GM19025 (cell line): Measurements from ENCODE around the gene CDH4.

Source experiments
- ATAC-seq: cut with Tn5 transposase; IDR thresholded peaks from one replicate; pipeline ENCODE4 v1.9.1; 2021; ENCODE audit warnings: mild to moderate bottlenecking, low read depth, moderate library complexity; ENCODE audit not compliant: unreplicated experiment

CDH4 gene

DNA sequence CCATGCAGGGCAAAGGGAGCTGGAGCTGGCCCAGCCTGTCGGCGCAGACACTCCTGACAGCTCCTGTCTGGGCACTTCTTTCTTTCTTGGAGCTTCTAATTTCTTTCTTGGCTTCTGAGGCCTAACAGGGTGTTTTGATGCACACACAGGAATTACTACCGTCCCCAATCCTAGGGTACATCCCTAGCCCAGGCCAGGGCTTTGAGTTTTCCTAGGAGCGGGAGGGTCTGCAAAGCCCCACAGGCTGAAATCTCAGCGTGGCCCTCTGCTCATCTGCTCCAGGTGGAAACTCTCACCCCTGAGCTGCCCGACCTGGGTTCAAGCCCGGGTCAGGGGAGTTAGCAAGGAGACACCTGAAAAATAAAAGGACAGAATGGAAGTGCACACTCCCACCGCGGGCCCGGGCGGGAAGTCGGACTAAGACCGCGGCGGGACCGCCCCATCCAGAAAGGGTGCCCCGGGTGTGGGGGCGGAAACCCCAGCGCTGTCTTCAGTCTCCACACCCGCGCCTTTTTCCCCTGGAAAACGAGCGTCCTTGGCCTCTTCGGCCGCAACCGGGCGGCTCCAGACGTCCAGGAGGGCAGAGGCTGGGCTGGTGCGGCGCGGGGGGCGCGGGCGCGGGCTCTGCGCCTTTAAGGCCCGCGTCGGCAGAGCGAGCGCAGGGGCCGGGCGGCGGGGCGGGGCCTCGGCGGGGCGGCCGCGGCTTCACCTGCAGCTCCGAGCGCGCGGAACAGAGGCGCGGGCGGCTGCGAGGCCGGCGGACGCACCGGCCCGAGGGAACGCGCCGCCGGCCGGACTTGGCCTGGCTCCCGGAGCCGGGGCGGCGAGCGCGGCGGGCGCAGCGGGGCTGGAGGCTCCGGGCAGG lies at the start of gene CDH4:
TSS of gene CDH4 (plus strand) at position 733 of the 865 bp plus-strand sequence.
- no peak for ATAC-seq

DNA sequence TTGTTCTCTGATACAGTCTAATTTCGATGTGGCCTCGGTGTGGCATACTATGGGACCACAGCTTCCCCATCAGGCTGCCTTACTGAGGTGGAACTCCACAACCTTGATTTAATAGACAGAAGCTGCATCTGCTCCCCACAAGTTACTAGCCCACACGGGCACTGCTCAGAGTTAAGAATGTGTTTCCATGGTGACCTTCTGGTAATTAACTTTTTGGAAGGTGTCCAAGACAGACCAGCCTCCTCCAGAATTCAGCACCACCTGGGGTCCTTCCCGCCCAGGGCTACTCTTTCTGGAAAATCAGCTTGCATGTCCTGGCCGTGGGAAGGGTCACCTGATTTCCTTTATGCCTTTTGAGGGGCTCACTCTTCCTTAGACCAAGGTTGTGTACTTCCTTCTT lies 48.7 kb upstream of the CDH4 start:
- no peak for ATAC-seq

DNA sequence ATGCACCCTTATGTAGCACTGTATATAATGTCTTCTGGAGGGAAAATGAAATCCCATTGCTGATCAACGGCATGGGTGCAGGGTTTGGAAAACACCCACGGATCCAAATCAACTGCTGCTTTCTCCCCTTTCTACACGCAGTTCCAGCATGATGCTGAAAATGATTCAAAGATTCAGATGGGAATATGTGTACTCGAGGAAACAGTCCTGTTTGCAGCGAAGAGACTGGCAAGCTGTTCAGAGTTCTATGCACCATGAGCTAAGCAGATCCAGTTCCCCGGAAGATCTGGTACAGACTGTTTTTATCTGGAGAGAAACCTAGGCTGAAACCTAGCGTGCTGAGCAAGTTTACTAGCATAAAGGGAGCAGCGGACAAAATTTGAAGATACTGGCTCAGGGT lies 47.9 kb upstream of the CDH4 start:
- ATAC-seq: no peak

DNA sequence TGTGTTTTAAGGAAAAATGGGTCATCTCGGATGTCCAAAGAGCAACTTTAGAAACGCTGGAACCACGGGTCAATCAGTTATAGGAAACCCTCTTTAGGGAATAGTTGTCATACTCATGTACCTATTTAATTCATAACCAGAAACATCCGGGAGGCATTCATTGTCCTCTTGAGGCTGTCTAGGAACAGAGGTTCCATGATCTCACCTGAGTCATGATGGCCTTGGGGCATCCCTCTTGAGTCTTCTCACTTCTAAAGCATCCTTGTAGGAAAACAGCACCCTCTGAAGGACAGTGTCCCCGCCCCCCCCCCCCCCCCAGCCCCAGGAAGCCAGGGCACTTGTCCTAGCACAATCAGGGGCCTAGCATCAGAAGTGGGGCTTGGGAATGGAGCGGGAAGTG lies 46.3 kb upstream of the CDH4 start:
- no peak for ATAC-seq

DNA sequence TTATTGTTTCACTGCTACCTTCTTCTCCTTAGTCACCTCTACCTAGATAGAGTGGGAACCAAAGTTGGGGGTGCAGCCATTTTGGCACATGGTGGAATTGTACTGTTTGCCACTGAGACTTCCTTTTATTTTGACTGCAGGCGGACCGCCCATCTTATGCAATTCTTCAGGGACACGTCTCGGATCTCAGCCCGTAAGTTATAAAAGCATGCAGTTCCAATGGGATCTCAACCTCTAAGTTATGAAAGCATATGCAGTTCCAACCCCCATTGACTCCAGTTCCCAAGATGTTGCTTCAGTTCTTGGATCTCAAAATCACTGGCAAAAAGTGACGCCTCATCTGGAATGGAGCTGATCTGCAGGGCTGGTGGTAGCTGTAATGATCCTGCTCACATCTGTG lies 41.2 kb upstream of the CDH4 start:
- ATAC-seq: no peak

DNA sequence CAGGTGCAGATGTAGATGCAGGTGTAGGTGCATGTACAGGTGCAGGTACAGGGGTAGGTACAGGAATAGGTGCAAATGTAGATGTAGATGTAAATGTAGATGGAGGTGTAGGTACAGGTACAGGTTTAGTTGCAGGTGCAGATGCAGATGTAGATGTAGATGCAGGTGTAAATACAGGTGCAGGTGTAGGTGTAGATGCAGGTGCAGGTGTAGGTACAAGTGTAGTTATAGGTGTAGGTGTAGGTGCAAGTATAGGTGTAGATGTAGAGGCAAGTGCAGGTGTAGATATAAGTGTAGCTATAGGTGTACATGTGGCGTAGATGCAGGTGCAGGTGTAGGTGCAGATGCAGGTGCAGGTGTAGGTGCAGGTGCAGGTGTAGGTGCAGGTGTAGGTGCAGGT lies 34.2 kb upstream of the CDH4 start:
- no peak for ATAC-seq

DNA sequence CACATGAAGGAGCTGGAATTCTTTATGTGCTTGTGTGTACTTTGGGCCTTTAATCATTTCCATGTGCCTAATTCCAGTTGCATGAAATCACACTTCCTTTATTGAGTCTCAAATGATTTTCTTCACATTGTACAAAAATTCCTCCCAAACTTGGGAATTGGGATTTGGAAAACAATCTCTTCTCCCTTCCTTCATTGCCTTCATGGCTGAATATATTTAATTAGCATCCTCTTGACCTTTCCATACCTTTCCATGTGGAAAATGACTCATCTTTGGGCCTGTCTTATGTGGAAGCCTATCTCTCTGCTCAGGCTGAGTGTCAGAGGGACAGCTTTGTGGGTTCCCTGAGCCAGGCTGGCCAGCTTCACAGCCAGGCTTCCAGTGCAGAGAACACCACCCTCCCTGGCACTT lies 33.0 kb upstream of the CDH4 start:
- ATAC-seq: no peak

DNA sequence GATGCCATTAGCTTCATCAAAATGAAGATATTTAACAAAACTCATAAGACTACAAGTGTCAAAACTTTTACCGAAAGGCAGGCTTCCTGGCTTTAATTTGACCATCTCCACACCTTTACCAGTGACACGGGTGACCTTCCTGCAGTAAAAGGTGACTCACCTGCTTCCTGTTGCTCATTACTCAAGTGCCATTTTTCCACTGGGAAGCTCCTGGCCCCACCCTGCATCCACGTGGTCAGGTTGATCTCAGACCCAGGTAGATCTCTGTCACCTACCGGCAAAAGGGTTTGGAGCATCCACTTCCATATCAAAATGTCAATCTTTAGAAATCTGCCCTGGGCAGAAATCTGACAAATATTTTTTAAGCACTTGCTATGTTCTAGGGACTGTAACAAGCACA lies 31.9 kb upstream of the CDH4 start:
- ATAC-seq: no peak

DNA sequence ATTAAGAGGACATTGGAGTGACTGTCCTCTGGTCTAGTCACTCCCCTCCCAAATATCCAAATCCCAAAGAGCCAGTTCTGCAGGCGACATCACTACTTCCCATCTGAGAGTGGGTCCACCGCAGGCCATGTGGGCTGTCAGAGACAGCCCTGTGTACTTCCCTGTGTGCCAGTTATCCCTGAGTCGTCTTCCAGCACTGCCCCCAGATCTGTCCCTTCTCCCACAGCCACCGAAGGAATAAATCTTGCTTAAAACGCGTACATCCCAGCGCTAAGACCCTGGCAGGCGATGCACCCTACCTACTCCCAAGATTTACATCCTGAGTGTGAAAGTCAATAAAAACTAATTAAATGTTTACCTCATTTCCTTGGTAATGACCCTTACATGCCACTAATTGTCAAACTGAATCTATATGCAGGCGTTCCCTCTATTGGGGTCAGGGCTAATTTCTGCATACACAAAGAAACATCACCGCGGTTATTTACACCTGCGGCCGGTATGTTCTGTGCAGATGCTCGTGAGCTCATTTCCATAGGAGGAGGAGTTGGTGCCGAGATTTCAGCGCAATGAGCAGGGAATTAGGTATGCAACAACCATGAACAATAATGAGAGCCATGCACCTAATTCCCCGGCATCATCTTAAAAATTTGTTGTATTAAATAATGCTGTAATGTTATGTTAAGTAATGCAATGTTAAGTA lies 31.3 kb upstream of the CDH4 start:
- ATAC-seq: no peak

DNA sequence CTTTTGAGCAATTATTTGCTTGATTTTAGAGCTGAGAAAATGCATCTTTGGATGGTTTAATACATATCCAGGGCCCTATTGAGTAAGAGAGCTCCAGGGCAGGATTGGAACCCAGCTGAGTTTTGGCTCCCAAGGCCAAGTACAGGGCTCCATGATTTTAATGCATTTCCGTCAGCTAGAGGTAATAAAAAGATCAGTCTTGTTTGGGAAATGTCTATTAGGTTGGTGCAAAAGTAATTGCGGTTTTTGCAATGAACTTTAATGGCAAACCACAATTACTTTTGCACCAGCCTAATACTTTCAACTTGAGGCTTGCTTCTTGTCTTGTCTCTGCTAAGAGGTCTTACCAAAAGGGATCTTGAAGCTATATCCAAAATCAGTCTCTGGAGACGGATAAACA lies 29.4 kb upstream of the CDH4 start:
- no peak for ATAC-seq

DNA sequence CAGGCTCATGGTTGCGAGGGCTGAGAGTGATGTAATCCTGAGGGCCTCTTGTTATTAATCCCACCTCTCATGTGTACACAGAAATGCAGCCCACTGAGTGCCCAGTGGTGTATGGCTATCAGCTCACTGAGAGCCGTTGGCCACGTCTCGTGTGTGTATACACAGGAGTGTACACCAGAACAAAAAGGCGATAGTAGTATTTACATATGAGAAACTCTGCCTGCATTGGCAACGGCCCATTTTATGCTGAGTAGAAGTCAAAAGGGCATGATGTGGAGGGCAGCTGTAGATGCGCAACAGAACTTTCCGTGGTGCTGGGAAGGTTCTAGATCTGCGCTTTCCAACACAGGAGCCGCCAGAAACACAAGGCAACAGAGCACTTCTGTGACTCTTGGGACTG lies 28.9 kb upstream of the CDH4 start:
- ATAC-seq: no peak

DNA sequence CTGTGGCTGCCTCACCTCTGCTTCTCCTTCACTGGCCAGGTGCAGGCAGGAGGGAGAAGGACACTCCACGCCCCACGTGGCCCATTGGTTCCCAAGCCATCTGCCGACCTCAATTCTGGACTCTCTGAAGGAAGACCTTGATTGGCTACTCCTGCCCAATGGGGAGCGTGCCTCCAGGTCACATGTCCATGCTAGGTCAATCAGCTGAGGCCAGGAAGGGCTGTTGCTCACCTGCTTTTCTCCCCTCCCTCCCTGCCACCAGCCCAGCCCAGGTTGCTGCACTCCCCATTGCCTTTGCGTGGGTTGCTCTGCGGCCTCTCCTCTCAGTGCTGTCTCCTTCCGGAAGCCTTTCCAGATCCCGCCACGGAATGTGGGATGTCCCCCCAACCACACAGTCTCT lies 21.9 kb upstream of the CDH4 start:
- no peak for ATAC-seq

DNA sequence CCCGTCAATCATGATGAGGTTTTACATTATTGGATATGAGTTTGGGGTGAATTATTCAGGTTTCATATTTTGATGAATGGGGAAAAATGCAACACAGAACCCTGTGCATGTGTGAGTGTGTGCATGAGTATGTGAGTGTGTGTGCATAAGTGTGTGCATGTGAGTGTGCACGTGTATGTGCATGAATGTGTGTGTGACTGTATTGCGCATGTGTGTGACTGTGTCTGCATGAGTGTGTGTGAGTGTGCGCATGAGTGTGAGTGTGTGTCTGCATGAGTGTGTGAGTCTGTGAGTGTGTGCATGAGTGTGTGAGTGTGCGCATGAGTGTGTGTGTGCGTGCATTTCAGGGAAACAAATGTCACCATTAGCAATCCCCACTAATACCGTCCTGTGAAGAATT lies 18.5 kb upstream of the CDH4 start:
- ATAC-seq: no peak

DNA sequence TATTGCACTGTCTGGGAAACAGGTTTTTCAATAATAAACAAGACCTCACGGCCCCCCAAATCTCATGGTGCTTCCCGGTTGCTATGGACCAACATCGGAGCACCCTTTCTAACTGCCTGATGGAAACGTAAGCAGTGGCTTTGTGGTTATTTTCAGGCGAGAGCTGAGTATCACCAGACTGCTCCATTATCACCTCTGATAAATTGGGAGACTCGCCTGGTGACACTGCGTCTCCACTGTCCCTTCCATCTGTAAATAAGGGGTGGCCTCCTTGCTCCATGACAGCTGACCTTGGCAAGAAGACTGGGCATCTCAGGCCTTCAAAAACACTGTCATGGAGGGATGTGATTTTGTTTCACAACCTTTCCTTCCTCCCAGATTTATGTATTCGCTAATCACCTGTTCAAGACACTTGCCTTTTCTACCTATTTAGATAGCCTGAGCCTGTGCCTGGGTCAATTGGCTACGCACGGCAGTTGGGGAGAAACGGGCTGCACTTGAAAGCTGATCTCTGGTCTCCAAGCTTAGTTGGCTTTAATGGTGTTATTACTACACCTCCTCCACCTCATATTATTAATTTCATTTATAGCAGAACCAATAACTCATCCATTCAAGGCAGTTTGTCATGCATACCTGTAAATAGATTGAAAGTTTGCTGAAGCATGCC lies 17.7 kb upstream of the CDH4 start:
- no peak for ATAC-seq

DNA sequence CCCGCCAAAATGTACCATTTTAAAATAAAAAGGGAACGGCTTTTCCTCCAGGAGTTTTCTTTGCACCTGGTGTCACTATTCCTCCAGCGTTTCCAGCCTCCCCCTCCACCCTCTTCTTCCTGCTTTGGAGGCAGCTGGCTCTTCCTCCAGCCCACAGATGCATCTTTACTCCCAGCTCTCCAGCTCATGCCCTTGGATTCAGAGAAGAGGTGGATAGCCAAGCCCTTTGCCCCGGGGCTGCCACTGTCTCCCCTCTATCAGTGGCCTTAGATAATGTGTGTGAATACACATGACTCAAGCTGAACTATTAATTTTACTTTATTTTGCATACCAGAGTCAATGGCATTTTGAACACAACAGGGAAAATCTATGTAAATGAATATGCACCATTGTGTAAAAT lies 15.3 kb upstream of the CDH4 start:
- ATAC-seq: no peak

DNA sequence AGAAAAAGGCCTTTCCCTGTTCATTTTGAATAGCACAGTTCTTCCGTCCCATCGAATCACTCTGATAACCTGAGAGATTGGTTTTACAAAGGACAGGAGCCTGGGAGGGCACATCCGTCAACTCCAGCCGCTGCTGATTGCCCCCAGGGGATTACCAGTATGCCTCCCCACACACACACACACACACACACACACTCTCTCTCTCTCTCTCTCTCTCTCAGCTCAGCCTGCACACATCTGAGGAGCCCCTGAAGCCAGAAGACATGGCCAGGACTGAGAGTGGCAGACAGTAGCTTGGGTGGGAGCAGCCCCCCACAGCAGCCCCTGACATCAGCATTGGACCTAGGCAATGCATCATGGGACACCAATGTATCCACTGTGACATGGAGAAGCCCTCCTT lies 13.2 kb upstream of the CDH4 start:
- ATAC-seq: no peak

DNA sequence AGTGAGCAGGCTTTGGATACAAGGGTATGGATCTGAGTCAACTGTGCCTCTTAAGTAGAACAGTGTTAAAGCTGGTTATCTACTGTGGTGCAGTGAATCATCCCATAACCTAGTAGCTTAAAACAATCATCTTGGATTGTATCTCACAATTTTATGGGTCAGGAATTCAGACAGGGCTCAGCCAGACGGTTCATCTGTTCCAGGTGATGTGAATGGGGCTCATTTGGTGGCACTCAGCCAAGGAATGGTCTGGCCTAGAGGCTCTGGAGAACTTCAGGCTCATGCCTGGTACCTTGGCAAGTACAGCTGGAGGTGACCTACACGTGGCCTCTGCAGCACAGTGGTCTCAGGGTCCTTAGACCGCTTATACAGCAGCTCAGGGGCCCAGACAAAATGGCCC lies 11.2 kb upstream of the CDH4 start:
- ATAC-seq: no peak

DNA sequence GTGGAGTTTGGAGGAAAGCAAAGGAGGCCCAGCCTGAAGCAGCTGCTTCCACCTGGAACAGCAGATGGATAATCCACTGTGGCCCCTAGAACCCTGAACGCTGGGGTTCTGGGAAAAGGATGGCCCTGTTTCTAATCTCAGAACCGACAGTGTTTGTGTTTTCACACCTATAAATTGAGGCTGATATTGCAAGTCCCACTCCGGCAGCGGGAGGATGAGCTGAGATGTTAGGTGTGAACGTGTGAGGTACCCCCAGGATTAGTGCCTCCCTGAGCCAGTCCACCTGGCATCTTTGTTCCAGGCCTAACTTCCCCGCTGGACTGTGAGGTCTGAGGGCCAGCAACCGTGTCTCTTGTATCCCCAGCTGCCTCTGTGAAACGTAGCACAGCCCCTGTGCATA lies 7.8 kb upstream of the CDH4 start:
- ATAC-seq: no peak

DNA sequence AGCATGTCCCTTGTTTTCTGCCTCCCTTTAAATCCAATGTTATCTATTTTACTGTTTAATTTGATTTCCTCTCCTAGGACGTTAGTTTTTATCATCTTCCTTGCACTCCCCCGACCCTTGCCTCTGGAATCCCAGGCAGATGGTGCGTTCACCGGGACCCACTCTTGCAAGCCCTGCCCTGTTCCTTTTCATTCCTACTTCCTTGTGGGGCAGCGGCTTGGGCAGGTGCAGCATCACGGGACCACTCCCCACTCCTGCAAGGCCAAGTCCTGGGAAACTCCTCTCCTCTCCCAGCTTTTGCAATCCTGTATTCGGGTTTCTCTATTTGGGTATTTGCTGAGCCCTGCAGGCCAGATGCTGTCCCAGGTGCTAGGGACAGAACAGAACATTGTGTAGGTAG lies 5.8 kb upstream of the CDH4 start:
- no peak for ATAC-seq

DNA sequence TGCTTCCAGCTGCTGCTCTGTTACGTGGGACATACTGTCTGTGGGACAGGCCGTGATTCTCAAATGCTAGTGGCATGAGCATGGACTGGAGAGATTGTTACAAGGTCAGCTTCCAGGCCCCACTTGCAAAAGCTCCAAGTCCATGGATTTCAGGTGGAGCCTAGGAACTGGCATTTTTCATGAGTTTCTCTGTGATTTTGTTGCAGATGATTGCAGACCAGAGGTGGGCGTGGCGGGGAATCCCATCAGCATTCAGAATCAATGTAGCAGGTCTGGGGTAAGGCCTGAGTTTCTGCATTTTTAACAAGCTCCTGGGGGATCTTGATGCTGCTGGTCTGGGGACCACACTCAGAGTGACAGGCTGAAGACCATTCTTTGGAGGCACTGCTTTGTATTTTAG lies 2.4 kb upstream of the CDH4 start:
- ATAC-seq: no peak

DNA sequence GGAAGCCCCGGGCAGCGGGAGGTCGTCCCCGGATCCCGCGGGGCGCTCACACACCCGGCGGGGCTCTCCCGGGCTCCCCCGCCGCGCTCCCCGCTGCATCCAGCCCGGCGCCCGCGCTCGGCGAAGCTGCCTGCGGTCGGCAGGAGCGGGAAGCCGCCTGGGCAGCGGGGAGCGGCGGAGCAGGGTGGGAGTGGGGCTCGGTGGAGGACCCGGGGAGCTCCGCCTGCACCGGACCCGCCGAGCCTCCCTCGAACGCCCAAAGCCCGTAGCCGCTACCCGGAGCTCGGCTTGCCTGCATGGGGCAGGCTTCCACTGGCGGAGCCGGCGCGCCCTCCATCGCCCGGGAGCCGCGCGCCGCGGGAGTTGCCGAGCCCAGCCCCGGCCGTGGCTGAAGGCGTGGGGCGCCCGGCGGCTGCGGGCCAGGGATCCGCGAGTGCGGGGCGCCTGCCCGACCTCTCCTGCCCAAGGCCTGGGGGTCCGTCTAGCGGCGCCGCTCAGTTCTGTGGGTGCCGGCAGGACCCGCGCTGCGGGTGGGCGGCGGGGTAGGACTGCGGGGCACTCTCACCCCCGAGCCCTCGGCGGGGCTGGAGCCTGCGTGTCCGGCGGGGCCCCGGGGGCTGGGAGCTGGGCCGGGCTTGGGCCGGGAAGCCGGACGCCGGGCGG lies 671 bp downstream of the CDH4 start:
- no peak for ATAC-seq
